Measurements from ENCODE around the gene TTN. TPM values are rescaled to one million over a fixed set of nuclear protein-coding genes. Genes with fewer than 3 reads are reported as not detected.

Gene TTN
- total RNA-seq, 1 experiment from 2014 or later: 0.05 TPM

GRCh38 chr2:178681081-178681480, 126.1 kb downstream of the TTN start:
- H3K9me2 ChIP-seq (ENCODE audit: insufficient read depth): no peaks in the 10 kb centered on the region
- H3K27me3 ChIP-seq (ENCODE audit: insufficient read depth, low read length): peaks cover 76% of the 10 kb centered on the region
- H3K4me2 ChIP-seq (ENCODE audit: low read length): no peak overlapping the region
- TF ChIP-seq CTCF (IDR thresholded peaks at IDR 0.05 in 2 of 3, conservative IDR thresholded peaks at IDR 0.05 in 1 of 3; ENCODE audit: borderline replicate concordance in 1 of 3, insufficient read depth in 1 of 3, low read depth in 2 of 3, low read length in 2 of 3) (no peak), YY1 (IDR thresholded peaks at IDR 0.05; ENCODE audit: extremely low read depth, insufficient replicate concordance, low read depth, low read length) (no peak), EZH2 (IDR thresholded peaks at IDR 0.05) (no peak), REST (IDR thresholded peaks at IDR 0.05; ENCODE audit: low read depth) (no peak), FOSL1 (IDR thresholded peaks at IDR 0.05; ENCODE audit: low read depth) (no peak), TCF7L2 (IDR thresholded peaks at IDR 0.05; ENCODE audit: borderline replicate concordance, extremely low read depth, insufficient read depth, insufficient read length) (no peak), ZFX (IDR thresholded peaks at IDR 0.05) (no peak), ELF1 (IDR thresholded peaks at IDR 0.05; ENCODE audit: borderline replicate concordance, low read depth) (no peak), MAX (IDR thresholded peaks at IDR 0.05) (no peak), SIN3A (IDR thresholded peaks at IDR 0.05; ENCODE audit: low read depth) (no peak), RAD21 (IDR thresholded peaks at IDR 0.05; ENCODE audit: low read depth) (no peak), EGR1 (IDR thresholded peaks at IDR 0.05; ENCODE audit: low read depth) (no peak), EZH2phosphoT487 (IDR thresholded peaks at IDR 0.05; ENCODE audit: borderline replicate concordance) (no peak), ATF3 (IDR thresholded peaks at IDR 0.05) (no peak), POLR2A (IDR thresholded peaks at IDR 0.05; ENCODE audit: borderline replicate concordance, extremely low read depth, insufficient read depth, insufficient read length) (no peak)
- no peak overlapping the region for H3K27ac ChIP-seq (ENCODE audit: low read depth, low read length)
- no peaks in the 10 kb centered on the region for H3K4me1 ChIP-seq (ENCODE audit: control insufficient read depth in 1 of 2, insufficient read depth in 2 of 2, low read length in 2 of 2)
- no peak for DNase-seq (ENCODE audit: low read depth, low spot score)
- no peak overlapping the region for H2AFZ ChIP-seq (ENCODE audit: low read depth, low read length, poor library complexity, severe bottlenecking)
- no TSS peak for BruUV-seq (replicated peaks)
- no peaks in the 10 kb centered on the region for H4K20me1 ChIP-seq (ENCODE audit: insufficient read depth)
- ChIA-PET RAD21 (ENCODE audit: low non-redundant PET in 1 of 2, low total read pairs in 2 of 2, uncharacterized antibody in 2 of 2, unreplicated experiment in 2 of 2) (no interaction called here), CTCF (no interaction called here), POLR2A (no interaction called here)
- no peaks in the 10 kb centered on the region for H3K9me3 ChIP-seq (ENCODE audit: control insufficient read depth in 1 of 2, insufficient read depth in 1 of 2, low read depth in 1 of 2, low read length in 2 of 2)
- H3K36me3 ChIP-seq (ENCODE audit: control insufficient read depth in 1 of 2, insufficient read depth in 2 of 2, low read length in 2 of 2): no peaks in the 10 kb centered on the region
- no peaks in the 10 kb centered on the region for H3K79me2 ChIP-seq (ENCODE audit: insufficient read depth, low read length)
- no peak overlapping the region for H3K9ac ChIP-seq (ENCODE audit: low read length)
- no peak overlapping the region for H3K4me3 ChIP-seq (replicated peaks in 1 of 2; ENCODE audit: low read depth in 1 of 2, low read length in 2 of 2)
- intact Hi-C loops (cut with micrococcal nuclease): no loop called here
- no peak for ATAC-seq

Data from HCT116 (cell line).